ENCODE results near the gene GULP1.
"Not testable (repeated sequence)": the region's sequence is repeated elsewhere in the genome, so short reads cannot be mapped to it uniquely, and the experiment has no call there.

Gene GULP1

DNA sequence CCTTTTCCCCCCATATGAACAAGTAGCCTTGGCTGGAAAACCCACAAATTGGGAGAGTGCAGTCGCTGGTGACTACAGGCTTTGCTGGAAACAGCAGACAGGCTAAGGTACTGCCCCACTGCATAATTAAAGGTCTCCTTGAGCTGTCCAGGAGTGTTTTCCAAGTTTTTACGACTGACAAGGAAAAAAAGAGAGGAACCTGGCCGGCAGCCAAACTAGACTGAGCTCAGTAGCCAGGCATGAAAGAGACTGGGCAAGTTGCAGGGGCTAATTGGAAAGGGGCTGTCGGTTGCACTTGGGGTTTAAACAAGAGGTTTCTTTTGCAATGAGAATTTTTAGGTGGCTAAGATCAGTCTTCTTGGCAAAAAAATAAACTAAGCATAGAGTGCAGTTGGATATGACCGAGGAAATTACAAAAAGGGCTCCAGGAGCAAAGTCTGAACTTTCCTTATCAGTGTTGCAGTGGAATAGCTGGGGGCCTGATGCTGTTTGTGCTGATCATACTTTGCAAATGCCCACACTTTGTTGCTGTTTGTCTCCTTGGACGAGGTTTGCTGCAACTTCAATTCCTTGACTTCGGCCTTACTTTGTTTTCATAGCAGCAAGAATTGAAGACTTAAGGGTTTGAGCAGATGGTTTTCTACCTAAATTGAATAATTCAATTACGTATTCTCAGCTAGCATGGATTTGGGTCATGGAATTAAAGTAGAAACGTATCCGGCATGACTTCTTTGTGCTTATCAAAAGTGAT lies 2.1 kb downstream of the GULP1 start:
- peak; percentile 60 for DNase-seq

DNA sequence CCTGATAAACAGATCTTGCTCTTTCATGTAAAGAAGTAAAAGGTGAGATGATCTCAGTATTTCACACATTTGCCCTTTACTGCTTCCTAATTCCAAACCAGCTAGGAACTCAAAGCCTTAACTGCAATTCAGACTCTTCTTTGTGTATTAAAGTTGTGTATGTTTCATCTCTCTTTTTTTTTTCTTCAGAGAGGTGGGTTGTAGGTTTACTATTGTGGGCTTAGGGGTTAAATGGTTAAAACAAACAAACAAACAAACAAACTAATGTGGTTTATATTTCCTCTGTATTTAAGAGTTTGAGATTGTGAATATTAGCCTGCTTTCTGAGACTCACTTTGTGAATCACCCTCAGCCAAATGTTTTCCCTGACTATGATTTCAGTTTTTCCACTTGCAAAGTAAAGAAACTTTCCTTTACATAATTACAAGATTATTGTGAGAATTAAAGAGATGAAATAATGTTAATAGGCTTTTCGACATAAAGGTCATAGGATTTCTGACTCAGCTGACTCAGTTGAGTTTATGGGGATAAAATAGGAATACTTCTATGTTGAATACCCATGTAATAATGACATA lies 2.8 kb downstream of the GULP1 start:
- DNase-seq: no peak

DNA sequence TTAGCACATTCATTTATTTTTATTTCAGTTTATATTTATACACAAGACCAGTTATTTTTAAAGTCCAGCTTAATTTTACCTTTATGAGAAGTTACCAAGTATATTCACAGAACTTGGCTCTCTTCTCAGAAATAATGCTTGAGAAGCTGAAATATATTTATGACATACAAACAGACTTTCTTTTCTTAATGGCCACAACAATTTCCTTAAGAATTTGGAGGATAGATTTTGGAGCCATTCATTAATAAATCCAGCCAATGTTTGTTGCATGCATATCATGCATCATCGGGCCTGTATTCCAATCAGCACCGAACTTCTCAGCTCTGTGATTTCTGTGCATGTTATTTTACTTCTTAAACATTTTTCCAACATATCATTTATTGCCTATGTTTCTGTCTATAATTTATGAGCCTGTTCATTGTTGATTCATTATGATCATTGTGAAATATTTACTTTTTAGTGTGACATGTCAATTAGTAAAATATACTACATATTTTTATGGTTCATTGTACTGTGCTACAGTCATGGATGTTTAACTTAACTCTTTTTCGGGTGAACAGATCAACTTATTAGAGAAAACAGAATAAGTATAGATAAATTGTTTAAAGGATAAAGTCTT lies 3.5 kb downstream of the GULP1 start:
- DNase-seq: no peak

DNA sequence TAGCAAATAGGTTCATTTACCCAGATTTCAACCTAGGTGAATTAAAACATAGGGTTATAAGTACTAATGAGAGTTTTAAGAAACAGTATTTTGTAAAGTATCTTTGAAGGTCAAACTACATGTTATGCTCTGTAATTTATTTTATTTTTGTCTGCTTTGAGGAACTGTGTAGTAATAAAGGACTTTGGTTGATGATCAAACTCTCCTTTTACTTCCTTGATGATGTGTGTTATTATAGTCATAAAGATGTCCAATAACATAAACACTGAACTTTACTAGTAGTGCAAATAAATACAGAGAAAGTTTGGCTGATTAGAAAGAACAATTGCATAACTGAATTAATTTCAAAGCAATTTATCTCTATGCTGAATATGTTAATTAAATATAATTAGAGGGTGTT lies 6.3 kb downstream of the GULP1 start:
- DNase-seq: no peak

DNA sequence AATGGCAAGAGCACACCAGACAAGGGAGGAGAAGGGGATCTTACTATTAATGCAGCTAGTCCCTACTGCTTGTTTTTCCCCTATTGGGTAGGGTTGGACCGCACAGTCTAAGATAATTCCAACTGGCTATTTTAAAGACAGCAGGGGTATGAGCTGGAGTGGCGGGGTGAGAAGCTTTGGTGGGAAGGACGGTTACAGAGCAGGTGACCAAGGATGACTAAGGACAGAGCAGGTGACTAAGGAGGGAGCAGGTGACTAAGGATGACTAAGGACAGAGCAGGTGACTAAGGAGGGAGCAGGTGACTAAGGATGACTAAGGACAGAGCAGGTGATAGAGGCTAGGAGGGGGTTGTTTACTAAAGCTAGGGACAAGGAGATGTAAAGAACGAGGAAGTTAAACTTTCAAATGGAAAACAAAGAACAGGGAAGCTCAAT lies 7.3 kb downstream of the GULP1 start:
- not testable (repeated sequence) for DNase-seq

DNA sequence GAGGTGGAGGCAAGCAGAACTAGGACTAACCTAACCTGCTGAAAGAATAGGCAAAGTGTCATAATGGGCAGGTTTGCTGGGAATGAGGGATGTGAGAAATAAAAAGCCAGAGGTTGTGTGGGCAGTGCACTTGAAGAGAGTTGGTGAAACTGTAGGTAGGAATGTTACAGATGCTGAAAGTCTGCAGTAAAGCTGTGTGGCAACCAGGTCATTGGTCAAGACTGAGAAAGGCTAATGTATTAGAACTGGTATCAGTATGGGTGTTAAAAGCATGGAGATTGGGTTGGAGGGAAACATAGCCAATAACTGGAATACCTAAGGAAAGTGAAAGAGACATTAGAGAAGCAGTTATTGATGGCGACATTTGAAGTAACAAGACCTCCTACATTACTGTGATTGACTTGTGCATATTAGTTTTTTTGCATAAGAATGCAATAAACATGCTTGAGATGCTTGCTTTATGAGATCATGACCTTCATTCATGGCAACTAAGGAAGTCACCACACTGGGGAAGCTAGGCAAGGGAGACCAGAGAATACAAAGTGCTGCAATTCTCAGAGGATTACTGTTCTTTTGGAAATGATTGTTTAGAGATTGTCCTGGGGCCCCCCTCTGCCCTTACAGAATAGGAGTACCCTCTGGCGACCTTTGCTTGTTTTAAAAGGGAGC lies 11.8 kb downstream of the GULP1 start:
- DNase-seq: no peak

DNA sequence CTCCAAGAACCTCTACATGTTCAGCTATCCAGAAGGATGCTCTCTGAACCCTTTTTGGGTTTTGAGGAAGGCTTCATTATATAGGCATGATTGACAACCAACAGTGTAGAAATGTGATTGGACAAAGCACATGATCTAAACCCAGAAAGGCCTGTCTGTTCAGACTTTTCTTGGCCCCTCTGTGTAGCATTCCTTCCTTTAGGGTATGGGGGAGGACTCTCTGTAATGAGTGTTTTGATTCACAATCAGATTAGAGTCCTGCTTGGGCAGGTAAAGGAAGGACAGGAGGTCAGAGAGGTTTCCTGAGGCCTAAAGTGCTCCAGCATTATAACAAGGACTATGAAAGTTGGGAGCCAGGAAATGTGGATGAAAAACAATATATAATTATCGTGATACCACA lies 13.6 kb downstream of the GULP1 start:
- DNase-seq: no peak

DNA sequence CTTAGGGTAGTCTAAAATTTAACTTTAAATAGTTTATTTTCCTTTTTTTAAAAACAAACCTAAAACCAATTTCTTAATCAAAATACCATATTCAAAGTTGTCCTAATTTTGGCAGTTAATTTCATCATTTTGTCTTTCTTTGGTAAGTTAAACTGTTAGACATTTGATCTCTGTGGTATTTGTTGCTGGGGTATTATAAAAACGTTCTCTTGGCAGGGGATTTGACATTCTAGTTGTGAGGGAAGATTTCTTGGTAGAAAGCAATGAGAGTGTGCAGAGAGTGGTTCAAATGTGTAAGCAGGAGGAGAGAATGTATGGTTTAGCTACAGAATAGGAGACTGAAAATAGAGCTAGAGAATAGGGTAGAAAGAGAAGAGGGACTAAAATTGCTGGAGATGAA lies 14.6 kb downstream of the GULP1 start:
- DNase-seq: no peak

DNA sequence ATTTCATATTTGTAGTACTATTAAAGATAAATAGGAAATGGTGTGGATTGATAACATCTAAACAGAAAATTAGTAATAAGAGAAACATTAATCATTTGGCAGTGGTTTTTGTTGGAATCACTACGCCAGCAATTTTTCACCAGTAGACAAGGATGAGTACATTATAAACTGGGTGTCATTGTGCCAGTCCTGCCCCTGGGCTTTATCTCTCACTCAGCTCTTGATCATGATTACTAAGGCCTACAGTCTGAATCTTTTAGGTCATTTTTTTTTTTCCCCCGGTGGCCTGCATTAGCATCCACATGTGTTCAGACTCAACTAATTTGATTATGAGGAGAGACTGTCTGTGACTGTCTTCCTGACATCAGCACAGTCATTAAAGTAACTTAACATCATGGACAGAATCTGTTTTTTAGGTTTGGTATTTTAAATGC lies 16.2 kb downstream of the GULP1 start:
- DNase-seq: no peak

DNA sequence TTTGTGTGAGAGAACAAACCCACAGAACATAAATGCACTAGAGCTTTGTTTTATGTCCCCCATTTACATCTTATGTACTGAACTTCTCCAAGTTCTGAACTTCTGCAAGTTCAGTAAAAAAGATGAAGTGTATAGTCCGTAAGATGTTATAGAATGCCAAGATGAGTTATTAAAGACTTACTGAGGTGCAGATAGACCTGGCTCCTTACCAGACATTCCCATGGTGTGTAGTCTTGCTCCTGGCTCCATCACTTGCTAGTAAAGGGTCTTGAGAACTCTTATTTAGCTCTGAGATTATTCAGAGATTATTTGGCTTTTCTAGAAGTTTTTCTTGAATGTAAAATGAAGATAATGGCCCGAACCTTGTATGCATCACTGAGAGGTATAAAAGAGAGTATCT lies 16.8 kb downstream of the GULP1 start:
- DNase-seq: no peak

DNA sequence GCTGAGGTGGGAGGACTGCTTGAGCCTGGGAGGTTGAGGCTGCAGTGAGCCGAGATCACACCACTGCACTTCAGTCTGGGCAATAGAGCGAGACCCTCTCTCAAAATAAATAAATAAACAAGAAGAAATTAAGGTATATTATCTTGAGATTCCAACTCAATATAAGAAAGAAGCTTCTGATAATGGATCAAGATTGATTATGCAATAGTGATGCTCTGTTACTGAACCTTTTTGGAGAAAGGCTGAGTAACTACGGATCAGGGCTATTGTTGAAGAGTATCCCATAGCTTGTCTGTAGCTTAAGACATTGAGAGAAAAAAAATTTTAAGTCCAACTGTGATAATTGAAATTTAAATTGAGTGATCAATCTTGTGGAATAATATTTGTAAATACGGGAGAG lies 17.7 kb downstream of the GULP1 start:
- no peak for DNase-seq

DNA sequence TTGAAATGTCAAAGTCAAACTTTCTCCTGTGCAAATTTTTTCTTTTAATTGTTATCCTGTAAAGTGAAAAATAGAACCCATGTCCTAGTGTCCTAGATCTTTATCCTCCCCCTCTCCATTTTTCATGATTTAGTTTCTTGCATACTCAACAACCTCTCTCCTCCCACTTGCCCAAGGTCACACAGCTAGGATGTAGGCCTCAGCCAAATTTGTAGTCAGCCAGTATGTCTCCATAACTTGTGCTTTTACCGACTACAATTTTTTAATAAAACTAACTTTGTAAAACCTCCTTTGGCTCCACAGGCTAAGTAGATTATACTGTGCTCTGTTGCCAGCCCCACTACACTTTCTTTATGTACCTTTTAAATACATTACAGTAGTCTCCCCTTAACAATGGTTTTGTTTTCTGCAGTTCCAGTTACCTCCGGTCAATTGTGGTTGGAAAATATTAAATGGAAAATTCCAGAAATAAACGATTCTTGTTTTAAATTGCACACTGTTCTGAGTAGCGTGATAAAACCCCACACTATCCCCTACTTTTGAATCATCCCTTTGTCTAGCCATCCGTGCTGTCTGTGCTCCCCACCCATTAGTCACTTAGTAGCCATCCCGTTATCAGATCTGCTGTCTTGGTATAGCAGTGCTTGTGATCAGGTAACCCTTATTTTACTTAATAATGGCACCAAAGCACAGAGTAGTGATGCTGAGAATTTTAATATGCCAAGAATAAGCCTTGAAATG lies 22.8 kb downstream of the GULP1 start:
- DNase-seq: no peak

DNA sequence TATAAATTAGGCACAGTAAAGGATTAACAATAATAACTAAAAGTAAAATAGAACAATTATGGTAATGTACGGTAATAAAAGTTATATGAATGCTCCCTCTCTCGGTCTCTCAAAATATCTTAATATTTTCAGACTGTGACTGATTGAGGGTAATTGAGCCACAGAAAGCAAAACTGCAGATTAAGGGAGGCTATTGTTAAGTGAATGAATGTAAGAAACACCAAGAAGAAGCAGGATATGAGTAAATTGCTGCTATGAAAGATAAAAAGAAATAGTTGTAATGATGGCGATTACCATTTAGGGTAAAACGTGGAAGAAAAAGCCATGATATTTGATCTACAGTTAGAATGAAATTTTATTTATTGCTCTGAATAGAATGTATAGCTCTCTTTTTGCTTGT lies 24.1 kb downstream of the GULP1 start:
- no peak for DNase-seq

DNA sequence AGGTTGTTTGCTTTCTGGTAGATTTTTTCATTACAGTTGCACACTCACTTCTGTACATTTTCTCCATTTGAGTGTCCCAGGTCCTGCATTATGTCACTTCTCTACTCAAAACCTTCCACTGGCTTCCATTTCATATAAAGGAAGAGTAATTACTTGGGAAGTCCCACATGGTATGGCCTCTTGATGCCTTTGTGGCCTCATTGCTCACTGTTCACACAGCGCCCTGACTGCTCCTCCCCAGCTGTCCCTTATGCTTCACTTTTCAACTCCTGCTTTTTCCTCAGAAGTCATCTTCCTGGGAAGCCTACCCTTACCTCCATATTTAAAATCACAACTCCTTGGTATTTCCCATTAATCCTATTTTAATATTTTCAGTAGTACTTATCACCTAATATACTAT lies 24.7 kb downstream of the GULP1 start:
- no peak for DNase-seq

DNA sequence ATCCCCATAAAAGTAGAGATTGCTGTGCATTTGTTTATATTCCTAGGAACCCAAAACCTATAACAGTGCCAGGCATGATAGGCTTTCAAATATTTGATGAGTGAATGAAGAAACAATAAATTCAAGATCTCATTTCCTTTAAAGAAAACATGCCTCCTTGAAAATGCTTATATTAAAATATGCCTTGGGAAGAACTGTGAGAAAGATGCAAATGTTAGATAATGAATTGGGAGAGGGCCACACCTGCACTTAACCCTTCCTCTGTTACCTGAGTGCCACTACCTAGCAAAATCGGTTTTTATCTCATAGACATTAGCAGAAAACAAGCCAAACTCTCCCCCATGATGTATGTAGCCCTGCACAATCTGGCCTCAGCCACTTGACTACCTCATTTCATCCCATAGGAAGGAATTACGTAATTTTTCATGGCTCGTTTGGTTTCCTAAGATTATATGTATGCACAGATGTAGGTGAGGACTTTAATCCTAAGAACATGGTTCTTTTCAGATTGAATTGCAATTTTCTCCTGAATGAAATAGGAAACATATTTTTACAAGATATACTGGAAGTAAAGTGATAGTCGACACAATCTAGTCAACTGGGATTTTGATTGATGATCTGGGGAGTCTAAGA lies 25.2 kb downstream of the GULP1 start:
- no peak for DNase-seq

DNA sequence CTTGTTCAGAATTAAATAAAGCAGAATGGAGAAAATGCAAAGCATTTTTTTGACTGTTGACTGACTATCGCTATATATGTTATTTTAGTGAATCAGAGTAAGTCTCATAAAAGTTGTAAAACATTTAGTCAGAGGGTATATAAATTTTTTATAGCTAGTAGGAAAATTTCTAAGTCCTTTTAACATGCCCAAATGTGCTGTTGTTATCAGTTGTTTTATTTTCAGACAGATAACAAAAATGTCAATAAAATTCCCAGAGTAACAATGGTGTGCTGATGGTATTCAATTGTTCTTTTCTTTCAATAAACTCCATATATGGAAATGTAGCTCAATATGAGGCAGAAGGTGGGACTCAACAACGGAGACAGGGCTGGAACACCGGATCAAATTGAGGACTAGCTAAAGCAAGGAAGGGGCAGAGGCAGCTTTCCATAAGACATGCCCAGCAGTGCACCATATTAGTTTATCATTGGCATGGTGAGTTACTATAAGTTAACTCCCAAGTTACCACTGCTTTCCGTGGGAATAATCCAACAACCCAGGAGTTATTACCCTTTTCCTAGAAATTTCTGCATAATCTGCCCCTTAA lies 26.6 kb downstream of the GULP1 start:
- DNase-seq: no peak

DNA sequence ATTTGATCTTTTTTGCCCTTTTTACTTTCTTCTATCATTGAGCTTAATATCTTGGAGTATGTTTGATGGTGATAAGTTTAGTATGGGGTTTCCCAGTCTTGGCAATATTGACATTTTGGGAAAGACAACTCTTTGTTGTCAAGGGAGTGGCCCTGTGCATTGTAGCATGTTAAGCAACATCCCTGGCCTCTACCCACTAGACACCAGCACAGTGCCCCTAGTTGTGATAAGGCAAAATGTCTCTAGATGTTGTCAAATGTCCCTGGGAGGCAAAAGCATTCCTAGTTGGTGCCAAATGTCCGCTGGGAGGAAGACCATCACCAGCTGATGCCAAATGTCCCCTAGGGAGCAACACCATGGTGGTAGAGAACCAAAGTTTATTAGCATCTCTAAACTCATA lies 28.2 kb downstream of the GULP1 start:
- DNase-seq: no peak

DNA sequence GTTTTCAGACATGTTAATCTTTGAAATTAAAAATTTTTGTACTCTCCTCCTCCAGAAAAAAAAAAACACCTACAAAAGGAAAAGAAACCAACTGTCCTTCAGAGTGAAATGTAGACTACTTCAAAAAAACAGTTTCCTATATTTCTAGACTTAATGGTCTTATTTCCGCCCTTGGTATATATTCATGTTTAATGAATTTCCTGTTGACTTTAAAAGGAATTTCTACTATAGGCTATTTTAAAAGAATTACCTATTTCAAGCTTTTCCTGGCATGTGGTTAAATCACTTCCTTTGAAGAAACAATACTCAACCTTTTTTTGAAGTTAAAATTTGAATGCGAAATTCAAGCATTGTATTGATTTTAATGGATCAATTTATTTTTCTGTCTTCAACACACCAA lies 29.2 kb downstream of the GULP1 start:
- no peak for DNase-seq

DNA sequence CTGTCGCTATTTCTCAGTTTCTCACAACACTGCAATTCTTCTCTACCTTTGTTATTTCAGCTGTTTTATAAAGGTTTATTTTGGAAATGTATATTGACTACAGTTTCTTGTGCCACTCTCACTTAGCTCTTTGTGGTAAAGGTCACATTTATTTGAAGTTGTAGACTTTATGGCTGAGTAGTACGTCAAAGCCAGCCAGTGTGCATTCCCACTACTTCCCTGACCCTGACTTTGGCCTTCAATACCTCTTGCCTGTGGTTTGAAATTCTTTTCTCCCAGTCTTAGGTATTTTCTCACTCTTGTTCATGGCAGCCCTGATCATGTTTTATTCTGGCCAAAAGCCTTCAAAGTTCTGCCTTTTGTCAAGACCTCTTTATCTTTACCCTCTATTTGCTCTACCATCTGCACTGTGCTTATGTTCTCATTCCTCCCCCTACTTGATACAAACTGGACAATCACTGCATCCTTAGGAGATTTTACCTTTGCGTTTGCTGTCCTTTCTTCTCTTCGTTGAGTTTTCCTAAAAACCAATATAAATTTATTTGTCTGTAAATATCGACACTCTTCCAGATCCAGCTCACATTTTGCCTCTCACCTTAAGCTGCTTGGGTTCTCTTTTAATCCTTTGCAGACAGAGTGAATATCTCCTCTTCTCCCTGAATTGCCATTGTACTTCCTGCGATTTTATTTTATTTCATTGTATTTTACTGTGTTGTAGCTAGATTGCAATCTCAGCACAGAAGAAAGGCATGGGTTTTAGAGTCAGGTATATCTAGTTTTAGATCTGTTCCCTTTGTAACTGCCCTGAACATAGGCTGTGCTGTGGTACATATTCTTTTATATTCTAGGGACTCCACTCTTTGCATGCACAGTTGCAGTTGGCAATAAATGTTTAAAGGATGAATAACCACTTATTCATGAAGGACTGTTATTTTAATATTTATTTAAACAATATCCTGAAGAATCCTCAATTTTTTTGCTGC lies 31.2 kb downstream of the GULP1 start:
- DNase-seq: no peak

DNA sequence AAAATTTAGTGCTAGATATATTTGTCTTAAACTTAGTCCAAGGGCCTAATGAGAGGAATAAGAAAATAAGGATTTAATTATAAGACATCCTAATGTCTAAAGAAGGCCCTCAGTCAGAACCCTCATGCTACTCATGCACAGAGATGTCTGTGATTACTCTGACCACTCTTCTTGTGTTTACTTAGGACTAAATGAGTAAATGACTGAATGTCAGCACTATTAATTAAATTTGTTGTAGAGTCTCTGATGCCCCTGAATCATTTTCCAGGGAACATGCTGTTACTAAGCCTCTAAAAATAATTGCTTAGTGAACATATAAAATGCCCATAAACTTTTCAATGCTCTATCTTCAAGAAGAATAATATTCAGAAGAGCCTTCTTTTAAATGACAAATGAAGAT lies 32.4 kb downstream of the GULP1 start:
- no peak for DNase-seq

DNA sequence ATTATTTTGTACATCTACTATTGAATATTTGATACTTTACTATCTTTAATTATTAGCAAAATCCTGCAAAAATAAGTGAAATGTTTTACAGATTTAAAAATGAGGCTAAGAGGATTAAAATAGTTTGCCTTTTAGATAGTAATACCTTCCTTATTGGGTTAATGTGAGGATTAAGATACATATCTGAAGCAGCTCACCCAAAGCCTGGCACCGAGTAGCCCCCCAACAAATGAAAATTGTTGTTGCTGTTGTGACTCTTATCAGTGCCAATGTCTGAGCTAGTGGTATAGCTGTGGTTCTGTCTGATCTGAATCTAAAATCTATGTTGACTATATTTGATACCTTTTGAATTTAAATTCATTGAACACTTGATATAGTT lies 34.6 kb downstream of the GULP1 start:
- no peak for DNase-seq
